IPS DF 19.7 (cell line): ENCODE results near the gene CROCC2.

ENCODE experiments used
- DNase-seq: peaks from one replicate; pipeline ENCODE4 v3.0.0-alpha.2; 2013; ENCODE audit warnings: low read depth, low spot score

Gene CROCC2

DNA sequence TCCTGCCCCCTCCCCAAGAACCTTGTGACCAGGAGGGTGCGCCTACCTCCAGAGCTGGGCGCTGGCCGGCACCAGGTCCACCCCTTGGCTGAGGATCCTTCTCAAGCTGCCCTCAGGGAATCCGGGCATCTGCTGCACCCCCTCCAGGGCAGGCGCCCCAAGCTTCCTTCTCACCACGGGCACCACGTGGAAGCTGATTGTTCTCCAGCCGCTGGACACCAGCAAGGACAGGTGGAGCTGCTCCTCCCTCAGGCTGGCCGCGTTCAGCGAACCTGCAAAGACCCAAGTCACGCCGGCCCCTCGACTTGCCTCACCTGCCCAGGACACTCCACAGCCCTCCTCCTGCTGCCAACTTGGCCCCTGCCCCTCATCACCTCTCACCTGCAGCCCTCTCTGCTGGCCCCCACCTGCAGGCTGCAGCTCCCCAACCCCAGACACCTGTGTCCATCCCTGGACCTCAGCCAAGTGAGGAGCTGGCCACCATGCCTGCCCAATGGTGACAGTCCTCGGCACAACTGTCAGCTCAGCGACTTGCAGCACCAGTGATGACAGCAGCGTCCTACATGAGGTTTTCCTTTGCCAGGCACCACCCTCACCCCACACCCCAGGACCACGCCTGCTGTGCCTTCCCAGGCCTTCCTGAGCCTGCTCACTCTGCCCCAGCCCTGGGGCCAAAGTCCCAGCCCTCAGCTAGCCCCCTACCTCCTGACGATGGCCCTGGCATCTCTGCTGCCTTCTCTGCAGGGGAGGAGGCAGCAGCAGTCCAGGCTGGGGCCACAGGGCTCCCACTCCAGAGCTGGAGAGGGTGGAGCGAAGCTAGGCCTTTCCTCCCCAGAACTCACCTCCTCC, 14.4 kb upstream of the CROCC2 start:
- DNase-seq, result no peak

DNA sequence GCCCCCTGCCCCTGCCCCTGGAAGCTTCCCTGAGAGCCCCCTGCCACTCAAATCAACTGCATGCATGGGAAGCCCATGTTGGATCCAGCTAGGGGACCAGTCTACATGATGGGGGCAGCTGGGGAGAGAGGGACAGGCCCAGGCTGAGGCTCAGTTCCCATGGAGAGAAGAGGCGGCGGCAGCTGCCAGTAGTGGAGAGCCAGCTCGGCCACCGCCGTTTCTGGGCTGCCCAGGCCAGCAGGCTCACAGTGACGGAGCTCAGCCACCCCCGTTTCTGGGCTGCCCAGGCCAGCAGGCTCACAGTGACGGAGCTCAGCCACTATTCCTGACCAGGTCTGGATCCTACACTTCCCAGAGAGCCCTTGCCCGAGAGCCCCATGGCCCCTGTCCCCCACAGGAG, 13.8 kb upstream of the CROCC2 start:
- no peak for DNase-seq

DNA sequence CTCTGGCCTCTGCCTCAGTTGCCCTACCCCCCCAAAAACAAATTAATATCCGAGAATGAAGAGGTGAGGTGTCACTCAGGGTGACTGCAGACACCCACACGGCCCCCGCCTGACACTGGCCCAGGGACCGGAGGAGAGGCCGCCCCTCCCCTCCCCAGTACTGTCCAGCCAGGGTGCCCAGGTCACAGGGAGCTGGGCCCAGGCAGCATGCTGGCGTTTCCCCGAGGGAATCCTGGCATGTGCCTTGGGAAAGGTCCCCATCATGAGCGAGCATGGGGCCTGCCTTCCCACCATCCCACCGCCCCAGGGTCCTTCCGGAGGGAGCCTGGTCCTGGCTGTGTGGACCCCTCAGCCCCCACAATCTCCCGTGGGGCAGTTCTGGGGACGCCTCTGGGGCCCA, 13.2 kb upstream of the CROCC2 start:
- DNase-seq, result no peak

DNA sequence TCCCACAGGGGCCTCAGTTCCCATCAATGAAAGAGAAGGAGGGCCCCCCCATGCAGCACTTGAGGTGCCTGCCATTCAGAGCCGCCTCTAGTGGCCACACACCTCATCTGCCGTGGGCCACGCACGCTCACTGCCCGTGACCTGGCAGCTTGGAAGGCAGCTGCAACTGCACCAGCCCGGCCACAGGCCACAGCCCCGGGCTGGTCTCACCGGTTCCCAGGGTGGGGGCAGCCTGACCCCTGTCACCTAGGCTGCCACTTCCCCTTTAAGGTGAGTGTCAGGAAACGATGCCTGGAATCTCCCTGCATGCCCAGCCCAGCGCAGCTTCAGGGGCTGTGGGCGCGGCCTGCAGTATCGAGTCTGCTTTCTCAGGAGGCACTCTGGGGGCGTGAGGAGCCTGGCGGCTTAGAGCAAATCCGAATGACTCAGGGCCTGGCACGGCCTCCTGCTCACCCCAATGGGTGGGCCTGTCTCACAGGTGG, 12.7 kb upstream of the CROCC2 start:
- no peak for DNase-seq

DNA sequence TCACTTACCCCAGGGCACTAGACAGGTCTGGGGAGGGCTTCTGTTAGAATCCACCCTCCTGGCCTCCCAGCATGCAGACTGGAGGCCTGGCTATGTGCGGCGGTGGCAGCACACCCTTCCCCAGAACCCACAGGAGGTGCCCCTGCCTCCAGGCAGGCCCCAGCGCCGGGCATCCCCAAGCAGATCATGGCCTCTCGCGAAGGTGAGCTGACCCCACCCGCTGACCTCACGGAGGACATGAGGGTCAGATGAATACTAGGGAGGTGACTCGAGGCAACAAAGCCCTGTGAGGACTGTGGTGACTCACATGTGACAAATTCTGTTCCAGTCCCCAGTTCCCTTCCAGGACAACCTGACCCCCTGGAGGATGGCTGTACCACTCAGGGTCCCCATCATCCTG, 12.1 kb upstream of the CROCC2 start:
- no peak for DNase-seq

DNA sequence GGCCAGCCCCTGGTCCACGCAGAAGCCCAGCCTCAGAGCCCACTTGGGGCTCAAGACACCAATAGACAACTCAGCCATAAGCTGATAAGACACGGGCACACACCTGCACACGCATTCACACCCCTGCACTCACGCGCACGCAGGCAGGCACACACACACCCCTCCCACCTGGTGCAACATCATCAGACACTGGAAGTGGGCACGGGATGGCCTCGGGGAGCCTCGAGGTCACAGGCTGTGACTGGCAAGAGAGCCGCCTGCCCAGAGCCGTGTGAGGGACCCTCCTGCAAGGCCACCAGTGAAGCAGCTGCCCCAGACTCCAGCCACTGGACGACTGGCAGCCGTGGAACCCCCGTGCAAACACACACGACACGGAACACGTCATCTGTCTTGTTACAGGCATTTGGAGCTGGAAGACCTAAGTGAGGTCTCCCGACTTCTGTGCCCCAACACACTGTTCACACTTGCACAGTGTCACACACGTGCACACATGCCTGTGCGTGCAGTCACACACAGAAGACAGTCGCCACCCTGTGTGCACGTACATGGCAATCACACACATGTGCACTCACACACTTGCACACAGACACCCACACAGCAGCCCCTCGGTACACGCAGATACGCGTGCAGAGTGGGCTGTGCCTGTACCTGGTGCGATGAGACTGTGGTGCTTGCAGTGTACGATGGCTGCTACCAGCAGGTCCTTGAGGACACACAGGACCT, 11.1 kb upstream of the CROCC2 start:
- DNase-seq, result no peak

DNA sequence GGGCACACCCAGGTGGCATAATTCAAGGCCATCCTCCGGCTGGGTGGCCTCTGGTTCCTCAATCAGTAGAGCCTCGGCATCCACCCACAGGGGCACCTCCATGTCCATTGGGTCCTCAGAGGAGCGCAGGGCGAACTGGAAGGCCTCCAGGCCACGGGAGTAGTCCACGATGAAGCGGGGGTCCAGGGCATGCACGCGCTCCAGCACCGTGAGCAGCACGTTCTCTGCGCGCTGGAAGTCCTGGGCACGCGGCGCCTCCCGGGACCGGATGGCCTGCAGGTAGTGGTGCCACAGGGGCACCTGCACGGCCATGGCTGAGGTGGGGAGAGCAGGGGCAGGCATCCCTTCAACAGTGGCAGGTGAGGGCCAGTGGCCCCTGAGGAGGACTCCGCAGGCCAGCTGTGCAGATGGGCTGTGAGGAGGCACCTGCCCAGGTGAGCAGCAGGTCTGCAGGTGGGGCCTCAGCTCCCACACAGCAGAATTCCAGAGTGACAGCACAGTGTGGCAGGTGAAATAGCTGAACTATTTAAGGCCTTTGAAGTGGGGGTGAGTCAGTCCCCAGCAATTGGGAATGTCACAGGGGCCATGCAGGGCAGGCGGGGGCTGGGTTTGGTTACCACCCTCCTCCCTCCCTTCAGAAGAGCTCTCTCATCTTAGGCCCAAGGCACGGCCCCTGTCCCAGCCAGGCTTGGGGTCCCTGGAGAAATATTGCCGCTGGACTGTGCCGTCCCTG, 10.3 kb upstream of the CROCC2 start, which contains the start of gene MAB21L4:
MAB21L4 (minus strand) TSS at position 501 of the 733 bp plus-strand sequence; CDS start at position 342, 159 bp downstream.
- DNase-seq, result no peak

DNA sequence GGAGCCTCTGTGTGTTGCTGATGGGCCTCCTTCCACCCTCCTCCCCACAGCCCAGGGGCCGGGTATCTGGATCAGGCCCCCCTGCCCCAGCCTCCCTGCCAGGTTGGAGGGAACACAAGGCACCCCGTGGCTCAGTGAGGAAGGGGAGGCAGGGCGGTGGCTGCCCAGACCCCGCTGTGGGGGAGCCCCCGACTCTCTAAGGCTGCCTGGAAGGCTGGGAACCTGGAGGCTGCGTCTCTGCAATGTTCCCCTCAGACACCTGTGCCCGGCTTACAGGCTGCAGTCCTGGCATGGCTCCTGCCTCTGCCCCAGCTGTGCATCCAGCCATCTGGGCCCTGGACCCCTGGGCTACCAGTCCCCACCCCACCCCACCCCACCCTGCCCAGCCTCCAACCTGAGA, 9.7 kb upstream of the CROCC2 start:
- DNase-seq, result no peak

DNA sequence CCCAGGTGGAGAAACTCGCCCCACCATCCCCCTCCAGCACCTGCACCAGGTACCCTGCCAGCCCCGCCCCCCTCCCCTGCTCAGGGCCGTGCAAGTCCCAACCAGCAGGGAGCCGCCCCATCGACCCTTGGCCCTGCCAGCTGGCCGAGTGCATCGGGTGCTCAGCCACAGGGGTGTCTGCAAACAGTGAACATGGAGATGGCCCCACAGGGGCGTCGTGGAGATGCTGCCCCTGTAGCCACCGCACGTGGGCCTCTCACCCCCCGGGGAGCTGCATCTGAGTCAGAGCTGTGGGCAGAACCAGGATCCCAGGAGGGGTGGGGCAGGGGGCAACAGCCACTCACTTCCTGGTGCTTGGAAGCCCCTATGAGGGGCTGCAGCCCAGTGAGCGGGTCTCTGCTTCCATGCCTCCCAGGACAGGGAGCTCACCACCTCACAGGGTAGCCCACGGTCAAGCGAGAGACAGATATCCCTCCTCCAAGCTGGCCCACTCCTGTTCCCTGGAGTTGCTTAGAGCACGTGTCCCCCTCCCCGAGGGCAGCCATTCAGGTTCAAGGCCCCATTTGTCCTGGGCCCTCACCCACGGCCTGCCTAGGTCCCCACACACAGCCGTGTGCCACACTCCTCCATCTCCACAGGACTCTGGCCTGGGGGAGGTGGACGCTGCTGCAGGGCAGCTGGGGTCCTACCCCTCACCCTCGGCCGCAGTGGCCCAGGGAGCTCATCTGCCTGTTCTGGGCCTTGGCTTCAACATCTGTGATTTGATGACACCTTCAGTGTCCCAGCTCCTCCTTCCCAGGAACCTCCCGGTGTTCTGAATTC, 9.1 kb upstream of the CROCC2 start:
- DNase-seq, result no peak

DNA sequence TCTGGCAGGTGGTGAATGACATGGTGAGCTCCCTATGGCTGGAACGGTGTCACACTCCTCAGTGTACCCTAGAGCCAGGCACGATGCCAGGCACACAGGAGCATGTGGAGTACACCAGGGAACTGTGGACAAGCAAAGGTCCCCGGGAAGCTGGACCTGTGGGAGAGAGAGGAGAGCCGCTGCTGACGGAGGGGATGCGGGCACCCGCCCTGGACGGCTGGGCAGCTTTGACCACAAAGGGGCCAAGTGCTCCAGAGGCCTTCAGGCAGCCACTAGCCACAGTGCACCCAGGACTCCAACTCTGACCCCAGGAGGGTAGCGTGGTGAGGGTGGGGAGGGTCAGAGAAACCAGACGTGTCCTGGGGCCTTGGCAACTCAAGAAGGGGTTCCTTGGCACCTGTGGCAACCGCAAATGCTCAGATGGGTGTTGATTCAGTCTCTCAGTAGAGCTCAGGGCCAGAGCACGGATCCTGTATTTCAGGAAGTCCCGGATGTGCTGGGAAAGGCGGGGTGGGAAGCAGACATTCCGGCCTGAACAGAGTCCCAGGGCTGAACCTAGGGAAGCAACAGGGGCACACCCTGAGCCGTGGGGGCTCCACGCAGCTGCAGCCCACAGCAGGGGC, 7.9 kb upstream of the CROCC2 start:
- DNase-seq, result no peak

DNA sequence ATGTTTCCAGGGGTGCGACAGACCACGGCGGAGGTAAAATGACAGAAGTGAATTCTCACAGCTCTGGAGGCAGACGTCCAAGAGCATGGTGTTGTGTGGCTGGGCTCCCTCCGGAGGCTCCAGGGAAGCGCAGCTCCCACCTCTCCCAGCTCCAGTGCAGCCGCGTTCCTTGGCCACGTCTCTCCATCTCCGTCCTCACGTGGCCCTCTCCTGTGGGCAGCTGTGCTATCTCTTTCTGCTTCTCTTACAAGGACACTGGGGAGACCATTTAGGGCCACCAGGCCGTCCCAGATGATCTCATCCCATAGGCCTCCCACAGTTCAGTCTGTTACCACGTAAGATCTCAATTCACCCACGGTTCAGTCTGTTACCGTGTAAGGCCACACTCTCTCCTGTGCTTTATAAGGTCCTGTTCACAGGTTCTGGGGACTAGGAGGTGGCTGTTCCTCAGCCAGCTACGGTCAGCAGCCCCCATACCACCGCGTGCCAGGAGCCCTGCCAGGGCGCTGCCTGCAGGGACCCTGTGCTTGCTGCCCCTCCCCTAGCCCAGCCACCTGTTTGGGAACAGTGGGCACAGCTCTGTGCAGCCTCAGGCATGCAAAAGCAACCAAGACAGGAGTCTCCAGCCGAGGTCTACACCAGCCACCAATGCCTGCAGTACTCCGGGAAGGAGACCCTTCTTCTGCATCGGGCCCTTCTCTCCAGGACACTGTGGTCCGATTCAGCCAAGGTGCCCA, 7.2 kb upstream of the CROCC2 start:
- no peak for DNase-seq

DNA sequence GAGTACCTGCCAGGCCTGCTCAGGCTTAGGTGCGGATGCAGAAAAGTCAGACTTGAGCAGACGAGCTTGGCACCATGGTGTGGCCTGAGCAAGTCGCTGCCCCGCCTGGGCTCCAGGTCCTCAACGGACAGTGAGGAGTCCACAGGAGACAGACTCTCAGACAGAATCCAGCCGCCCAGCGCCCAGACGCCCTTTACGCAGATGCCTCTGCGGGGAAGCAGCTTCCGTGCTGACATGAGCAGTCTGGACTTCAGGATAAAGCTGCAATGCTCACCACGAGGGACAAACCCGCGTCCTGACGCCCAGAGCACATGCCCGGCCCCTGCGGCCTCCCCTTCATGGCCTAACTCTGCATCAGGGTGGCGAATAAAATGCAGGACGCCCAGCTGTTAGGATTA, 6.7 kb upstream of the CROCC2 start:
- DNase-seq, result no peak

DNA sequence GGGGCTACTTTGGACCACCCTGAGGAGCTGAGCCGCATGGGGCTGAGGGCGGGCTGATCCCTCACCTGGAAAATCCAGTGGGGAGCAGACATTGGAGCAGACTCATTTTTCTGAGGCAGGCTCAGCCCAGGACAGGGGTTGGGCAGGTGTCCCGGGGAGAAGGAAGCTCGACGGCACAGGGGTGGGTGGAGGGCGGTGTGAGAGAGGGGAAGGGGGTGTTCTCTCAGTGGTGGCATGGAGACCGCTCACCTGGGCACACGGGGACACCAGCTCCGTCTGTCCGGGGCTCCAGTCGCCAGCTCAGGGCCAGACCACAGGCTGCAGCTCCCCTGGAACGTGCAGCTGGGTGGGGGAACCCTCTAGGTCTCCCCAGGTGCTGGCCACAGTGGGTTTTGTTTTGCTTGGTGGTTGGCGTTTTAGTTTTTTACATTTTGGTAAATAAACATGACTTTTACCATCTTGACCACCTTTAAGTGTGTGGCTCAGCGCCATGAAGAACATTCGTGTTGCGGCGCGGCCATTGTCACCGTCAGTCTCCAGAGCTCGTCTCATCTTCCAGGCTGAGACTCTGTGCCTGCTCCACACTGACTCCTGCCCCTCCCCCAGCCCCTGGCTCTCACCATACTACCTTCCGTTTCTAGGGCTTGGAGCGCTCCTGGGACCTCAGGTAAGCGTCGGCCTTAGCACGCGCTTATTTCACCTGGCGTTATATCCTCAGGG, 5.8 kb upstream of the CROCC2 start:
- DNase-seq, result no peak

DNA sequence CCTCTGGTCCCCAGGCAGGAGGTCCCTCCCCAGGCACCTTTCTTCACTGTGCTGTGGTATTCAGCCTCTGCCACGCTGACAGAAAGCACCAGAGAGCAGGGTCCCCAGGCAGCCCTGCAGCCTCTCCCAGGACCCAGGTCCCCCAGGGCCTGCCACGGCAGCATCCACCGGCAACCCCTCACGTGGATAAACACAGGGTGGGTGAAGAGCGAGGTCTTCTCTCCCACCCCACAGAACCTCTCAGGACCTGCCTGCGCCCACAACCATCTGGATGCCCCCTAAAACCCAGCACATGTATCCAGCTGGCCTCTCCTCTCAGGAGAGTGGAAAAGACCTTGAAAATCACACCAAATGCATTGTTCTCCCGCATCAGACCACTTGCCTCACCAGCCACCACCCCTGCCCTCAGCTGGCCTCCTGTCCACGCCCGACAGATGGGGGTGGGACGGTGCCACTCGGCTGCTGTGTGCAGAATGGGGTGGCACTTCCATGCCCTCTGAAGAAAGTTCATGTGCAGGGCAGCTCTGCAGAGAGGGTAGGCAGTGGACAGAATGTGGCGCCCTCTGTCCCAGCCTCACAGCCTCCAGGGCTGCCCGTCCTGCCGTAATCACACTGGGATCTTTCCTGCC, 4.0 kb upstream of the CROCC2 start:
- no peak for DNase-seq

DNA sequence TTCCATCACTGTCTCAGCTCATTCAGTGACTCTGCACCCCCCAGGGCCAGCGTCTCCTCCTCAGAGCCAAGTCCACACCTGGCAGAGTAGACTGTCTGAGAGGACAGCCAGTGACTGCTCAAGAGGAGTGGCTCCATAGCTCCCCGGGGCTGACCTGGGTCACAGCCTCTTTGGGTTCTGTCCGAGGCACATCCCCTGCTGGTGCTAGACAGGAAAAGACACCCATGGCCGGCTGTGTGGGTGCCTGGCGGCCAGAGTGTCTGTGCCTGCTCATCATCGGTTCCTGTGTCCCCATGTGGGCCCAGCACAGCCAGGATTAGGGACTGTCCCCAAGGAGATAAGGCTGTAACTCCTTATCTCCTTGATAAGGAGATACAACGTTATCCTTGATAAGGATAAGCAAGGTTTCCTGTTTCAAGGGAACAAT, 3.5 kb upstream of the CROCC2 start:
- DNase-seq, result no peak

DNA sequence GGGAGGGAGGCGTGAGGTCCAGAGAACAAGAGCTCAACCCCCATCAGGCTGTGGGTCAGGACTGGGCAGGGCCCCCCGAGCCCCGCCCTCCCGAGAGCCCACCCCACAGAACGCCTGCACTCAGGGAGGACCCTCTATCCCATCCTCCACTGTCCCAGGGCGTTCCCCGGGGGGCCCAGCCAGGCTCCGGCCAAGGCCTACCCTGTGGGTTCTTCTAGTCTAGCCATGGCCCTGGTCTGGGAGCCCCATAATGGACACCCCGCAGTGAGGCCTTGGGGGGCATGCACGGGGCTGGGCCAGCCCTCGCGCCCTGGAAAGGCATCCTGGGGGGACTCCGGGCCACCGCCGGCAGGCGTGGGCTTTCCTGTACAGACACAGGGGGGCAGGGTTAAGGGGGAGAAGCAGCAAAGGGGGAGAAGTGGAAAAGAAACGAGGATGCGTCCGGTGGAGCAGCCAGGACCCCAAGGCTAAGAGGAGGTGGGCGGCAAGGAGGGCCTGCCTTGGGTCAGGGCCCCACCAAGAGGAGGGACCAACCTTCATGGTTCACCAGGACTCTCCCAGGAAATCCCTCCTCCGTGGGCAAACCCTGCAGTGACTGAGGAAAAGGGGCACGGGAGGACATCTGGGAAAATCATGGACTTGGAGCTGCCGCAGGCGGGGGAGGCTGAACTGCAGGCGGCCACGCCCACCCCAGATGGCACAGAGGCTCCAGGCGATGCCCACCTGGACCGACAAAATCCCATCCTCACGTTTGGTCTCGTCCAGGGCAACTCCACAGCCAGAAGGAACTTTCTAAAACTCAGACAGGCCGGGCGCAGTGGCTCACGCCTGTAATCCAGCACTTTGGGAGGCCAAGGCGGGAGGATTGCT, 2.7 kb upstream of the CROCC2 start:
- DNase-seq, result no peak

DNA sequence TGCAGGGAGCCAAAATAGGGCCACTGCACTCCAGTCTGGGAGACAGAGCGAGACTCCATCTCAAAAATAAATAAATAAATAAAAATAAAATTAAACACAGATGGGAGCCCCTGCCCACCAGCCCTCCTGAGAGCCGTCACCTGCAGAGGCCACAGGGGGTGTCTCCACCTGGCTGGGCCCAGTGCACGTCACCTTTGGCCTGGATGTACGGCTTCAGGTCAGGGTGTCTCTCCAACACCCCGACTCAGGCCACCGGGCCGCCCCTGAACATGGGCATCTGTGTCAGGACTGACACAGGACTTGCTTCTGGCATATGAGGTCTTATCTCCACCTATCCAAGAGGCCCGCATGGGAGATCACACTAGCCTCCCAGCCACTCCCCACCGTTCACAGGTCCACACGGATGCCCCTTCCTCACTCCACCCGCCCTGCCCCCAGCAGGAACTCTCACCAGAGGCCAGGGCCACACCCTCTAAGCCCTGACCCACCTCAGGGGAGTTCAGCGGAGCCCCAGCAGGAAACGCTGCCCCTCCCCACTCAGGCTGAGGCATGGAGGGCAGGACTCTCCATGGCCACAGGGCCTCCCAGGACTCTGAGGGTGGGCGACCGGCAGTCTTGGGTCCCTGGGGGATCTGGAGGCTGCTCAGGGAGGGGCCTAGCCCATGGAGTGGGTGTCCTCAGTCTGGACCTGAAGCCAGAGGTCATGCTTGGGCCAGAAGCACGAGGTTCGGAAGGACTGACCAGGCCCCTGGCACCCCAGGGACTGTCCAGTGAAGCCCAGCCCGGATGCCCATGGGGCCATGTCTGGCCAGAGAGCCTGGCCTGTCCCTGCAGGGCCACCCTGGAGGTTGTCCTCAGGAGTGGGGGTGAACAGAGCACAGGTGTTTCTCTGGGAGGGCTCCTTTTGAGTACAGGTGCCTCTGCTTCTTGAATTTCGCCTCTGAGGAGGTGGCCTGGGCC, 1.6 kb upstream of the CROCC2 start:
- DNase-seq, result no peak
